Measurements from ENCODE around the gene ACVR1C.
"Not testable (repeated sequence)": the region's sequence is repeated elsewhere in the genome, so short reads cannot be mapped to it uniquely, and the experiment has no call there.

The ACVR1C gene

GRCh38 chr2:157572725-157573124 lies 55.9 kb downstream of the ACVR1C start:
- DNase-seq, result peak in 2 of 3 experiments; percentile 0 to 1

DNA sequence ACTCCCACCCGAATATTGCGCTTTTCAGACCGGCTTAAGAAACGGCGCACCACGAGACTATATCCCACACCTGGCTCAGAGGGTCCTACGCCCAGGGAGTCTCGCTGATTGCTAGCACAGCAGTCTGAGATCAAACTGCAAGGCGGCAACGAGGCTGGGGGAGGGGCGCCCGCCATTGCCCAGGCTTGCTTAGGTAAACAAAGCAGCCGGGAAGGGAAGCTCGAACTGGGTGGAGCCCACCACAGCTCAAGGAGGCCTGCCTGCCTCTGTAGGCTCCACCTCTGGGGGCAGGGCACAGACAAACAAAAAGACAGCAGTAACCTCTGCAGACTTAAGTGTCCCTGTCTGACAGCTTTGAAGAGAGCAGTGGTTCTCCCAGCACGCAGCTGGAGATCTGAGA lies 62.0 kb downstream of the ACVR1C start:
- not testable (repeated sequence) for DNase-seq

GRCh38 chr2:157566113-157566512 lies 62.6 kb downstream of the ACVR1C start:
- not testable (repeated sequence) for DNase-seq

GRCh38 chr2:157565550-157565949 lies 63.1 kb downstream of the ACVR1C start:
- no peak for DNase-seq

GRCh38 chr2:157559890-157560289 lies 68.8 kb downstream of the ACVR1C start:
- no peak for DNase-seq

GRCh38 chr2:157559461-157559860 lies 69.2 kb downstream of the ACVR1C start:
- DNase-seq, result no peak

DNA sequence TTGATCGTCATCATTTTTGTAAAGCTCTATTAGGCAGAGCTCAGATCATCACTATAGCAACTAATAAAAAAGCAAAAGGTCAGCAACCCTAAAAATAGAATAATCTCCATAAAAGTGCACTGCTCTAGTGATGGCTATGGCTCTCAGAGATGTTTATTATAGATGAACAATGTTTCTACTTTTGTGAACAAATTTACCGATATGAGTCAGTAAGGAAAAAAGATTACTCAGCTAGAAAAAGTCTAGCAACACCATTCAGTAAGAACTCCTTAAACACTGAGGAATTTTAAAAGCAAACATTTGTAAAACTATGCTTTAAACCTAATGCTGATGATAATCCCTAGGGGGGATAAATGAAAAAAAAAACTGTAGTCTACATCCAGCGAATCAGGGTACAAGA lies 69.6 kb downstream of the ACVR1C start:
- no peak for DNase-seq

DNA sequence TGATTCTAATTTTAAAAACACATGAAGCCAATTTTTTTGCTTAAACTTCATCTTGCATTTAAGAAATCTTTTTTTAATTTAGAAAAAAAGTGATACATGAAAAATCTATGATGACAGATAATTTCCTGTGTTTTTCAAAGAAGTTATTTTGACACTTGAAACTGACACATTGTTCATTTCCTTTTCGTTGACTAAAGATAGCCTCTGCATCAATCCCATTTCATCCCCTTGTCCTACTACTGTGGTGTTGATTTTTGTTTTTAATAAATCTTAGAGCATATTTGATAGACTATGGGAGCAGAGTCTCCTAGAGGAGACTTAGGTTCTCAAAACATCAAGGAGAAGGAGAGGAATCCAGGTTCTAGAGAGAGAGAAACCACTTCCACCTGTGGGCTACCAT lies 70.9 kb downstream of the ACVR1C start:
- DNase-seq, result no peak

DNA sequence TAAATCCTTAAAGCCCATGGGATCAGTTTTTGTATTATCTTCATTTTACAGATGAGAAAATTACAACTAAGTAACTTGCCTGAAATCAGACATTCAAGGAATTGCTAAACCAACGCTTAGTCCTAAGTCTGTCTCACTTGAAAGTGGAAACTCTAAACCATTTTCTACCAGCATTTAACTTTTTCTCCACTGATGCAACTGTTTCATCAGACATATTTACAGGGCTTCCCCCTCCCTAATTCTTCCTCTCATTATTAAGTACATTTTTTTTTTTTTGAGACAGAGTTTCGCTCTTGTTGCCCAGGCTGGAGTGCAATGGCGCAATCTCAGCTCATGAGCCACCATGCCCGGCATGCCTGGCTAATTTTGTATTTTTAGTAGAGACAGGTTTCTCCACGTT lies 88.6 kb downstream of the ACVR1C start:
- no peak for DNase-seq

DNA sequence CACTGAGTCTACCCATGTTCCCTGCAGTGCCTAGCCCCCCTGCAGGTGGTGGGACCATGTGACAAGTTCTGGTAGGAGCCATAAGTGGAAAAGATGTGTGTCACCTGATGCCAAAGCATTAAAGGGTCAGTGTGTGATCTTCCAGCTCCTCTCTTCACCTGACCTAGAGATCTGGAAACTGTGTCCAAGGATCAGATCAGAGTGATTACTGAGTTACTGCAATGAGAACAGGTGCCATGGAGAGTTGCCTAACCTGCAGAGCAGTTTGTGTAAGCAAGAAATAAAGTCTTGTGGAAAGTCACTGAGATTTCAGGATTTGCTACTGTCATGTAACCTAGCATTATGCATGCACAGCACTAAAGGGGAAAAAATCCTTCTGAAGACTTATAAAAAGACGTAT lies 90.6 kb downstream of the ACVR1C start:
- DNase-seq, result no peak

DNA sequence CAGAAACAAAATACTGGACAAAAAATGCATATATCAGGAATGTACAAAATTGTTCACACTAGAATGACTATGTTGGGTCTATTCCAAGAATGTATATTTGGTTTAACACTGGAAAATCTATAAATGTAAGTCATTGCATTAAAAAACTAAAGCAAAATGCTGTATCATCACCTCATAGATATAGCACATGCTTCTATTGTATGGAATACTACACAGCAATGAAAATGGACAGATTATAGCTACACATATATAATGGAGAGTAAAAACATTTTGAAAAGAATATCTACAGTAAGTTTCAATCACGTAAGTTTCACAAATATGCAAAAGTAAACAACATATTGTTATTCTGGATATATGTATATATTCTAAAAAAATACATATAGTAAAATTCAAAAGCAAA lies 91.8 kb downstream of the ACVR1C start:
- no peak for DNase-seq

- no peak for DNase-seq
Observed at GRCh38 chr2:157528963-157529751, 99.5 kb downstream of the ACVR1C start.

GRCh38 chr2:157526070-157526469 lies 102.6 kb downstream of the ACVR1C start:
- DNase-seq, result no peak

GRCh38 chr2:157523270-157524247 lies 105.1 kb downstream of the ACVR1C start:
- peak in 1 of 3 experiments; percentile 0 for DNase-seq

DNA sequence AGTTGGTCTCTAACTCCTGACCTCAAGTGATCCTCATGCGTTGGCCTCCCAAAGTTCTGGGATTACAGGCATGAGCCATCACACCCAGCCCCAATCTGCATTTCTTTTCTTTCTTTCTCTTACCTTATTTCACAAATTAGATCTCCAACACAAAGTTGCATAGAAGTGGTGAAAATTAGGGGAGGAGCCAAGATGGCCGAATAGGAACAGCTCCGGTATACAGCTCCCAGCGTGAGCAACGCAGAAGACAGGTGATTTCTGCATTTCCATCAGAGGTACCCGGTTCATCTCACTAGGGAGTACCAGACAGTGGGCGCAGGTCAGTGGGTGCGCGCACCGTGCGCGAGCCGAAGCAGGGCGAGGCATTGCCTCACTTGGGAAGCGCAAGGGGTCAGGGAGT lies 113.7 kb downstream of the ACVR1C start:
- not testable (repeated sequence) for DNase-seq

DNA sequence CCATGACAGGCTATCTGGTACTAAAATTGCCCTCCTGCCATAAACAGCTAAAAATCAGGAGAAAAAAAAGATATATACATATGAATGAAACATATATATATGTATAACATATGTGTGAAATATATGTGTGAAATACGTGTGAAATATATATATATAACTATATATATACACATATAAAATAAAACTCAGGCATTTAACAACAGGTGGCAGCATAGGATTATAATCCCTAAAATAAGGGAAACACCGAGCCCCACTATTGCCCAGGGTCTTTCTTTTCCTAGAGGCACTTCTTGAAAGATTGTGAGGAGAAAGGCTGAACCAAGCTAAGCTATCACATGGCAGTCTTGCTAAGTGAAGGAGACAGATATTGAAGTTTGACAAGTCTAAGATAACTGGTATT lies 118.9 kb downstream of the ACVR1C start:
- DNase-seq, result peak in 1 of 3 experiments; percentile 0

DNA sequence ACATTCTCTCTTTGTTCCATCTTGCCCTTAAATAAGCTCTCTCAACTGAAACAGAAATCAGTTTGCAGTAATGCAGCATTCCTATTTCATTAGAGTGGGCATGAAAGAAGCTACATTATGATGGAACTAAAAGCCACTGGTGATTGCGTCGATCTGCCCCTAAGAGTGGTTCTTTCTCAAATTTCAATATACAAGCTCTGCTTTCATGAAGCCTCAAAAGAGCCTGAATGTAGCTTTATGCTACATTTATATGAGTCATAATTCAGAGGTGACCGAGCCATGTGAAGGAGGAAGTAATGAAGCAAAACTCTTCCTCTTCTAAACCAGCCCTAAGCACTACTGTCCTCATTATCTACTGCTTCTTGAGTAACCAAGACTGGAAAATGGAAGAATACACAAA lies 120.0 kb downstream of the ACVR1C start:
- no peak for DNase-seq

- DNase-seq, result no peak
Observed at GRCh38 chr2:157506586-157506985, 122.1 kb downstream of the ACVR1C start.

GRCh38 chr2:157504623-157505022 lies 124.0 kb downstream of the ACVR1C start:
- no peak for DNase-seq

GRCh38 chr2:157501026-157501425 lies 127.6 kb downstream of the ACVR1C start:
- DNase-seq, result no peak

DNA sequence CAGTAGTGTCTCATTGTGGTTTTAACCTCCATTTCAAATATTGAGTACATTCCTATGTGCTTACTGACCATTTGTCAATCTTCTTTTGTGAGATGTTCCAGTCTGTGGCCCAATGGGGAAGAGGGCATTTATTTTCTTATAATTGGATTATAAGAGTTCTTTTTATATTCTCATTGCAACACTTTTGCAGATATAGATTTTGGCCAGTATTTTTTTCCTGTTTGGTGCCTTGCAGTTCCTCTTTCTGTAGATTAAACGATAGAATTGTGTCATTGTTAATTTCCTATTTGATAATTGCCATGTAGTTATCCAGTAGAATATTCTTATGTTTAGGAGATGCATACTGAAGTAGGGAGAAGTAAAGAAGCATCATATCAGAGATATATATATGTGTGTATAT lies 128.3 kb downstream of the ACVR1C start:
- DNase-seq, result no peak

- no peak for DNase-seq
Observed at GRCh38 chr2:157498483-157498882, 130.2 kb downstream of the ACVR1C start.

- DNase-seq, result peak in 2 of 3 experiments; percentile 20 to 39
Observed at GRCh38 chr2:157497638-157498314, 130.9 kb downstream of the ACVR1C start.
